Measurements from ENCODE around the gene SARNP.
A peak's percentile ranks its signal among the peaks of the same experiment; 100 is the strongest.
"Not testable (repeated sequence)": the region's sequence is repeated elsewhere in the genome, so short reads cannot be mapped to it uniquely, and the experiment has no call there.

The SARNP gene, protein sequence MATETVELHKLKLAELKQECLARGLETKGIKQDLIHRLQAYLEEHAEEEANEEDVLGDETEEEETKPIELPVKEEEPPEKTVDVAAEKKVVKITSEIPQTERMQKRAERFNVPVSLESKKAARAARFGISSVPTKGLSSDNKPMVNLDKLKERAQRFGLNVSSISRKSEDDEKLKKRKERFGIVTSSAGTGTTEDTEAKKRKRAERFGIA

DNA sequence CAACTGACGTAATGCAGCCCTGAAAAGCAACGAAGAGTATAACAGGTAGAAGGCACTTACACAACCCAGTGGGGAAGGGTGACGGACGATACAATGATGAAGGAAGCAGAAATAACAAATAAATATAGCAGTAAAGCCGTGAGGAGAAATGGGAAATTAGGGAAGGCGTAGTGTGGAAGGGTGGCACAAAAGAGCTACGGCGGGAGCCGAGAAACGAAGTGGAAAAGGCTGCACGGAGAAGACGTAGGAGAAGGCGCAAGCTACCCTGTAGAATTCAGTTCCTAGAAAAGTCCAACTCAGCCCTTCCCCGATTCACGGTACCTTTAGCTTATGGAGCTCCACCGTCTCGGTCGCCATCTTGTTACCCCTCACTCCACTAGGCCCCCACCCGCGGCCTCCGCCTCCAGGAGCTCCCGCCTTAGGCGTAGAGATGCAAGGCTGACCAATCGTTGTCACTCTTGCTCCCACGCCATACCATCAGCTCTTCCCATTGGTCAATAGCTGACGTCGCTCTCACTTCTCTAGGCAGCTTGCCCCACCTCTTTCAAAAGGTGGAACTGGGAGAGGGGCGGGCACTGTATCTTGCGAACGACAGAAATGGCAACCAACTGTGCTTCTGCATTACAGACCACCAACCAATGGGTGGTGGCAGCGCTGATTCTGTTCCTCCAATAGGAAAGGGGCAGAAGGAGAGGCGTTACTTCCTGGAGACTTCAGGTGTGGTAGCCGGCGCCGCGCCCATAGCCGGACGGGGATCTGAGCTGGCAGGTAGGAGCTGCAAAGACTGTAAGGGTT lies at the start of gene SARNP, which contains the start of gene ORMDL2:
Gene SARNP (minus strand): TSS at position 380 of the 795 bp plus-strand sequence. CDS start 23 bp downstream, at position 357.
Gene ORMDL2 (plus strand): TSS at position 697 of the 795 bp plus-strand sequence. CDS start 959 bp downstream, outside the sequence.
- peak; percentile 100 for DNase-seq

DNA sequence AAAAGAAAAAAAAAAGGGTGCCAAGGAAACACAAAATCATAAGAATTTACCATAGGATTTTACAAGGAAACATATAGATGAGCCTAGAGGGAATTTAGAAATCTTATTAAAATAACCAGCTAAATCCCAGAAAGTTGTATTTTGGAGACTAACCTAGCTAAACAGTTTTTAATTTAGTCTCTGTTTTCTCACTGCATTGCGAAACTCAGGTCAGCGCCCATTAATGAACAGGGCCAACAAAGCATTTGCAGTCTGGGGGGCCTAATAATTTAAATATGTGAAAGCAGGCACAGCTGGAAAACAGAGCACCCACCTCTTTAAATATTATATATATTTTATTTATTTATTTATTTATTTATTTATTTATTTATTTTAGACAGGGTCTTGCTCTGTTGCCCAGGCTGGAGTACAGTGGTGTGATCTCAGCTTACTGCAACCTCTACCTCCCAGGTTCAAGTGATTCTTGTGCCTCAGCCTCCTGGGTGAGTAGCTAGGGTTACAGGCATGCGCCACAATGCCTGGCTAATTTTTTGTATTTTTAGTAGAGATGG lies 49.0 kb upstream of the SARNP start:
- DNase-seq, result not testable (repeated sequence)

DNA sequence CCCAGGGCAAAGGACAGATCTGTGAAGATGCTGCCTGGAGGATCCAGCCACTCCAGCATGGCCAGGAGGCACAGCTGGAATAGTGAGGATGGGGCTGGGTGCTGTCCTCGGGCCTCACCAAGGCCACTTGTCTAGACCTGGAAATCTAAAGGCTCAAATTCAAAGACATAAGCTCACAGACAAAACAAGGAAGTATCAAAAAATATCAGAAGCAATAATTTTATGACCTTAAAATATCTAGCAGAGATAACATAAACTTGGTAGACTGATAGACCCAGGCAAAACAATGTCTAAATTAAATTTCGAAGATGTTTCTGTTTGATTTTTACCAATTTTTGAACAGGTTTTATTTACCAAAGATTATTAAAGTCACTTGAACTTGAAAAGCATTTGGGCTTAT lies 47.8 kb upstream of the SARNP start:
- no peak for DNase-seq

DNA sequence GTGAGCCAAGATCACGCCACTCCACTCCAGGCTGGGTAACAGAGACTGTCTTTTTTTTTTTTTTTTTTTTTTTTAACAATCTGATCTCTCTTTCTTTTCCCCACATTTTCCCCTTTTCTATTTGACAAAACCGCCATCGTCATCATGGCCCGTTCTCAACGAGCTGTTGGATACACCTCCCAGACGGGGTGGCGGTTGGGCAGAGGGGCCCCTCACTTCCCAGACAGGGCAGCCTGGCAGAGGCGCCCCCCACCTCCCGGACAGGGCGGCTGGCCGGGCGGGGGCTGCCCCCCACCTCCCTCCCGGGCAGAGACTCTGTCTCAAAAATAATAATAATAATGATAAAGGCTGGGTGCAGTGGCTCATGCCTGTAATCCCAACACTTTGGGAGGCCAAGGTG lies 45.4 kb upstream of the SARNP start:
- not testable (repeated sequence) for DNase-seq

DNA sequence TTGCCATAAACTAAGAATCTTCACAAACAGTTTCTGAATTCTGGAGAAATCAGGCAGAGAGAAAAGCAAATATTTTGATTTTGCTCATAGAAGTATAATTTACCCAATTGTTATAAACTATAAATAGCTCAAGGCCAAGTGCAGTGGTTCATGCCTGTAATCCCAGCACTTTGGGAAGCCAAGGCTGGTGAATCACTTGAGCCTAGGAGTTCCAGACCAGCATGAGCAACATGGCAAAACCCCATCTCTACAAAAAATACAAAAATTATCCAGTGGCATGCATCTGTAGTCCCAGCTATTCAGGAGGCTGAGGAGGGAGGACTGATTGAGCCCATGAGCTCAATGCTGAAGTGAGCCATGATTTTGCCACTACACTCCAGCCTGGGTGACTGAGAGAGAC lies 44.8 kb upstream of the SARNP start:
- DNase-seq, result no peak

DNA sequence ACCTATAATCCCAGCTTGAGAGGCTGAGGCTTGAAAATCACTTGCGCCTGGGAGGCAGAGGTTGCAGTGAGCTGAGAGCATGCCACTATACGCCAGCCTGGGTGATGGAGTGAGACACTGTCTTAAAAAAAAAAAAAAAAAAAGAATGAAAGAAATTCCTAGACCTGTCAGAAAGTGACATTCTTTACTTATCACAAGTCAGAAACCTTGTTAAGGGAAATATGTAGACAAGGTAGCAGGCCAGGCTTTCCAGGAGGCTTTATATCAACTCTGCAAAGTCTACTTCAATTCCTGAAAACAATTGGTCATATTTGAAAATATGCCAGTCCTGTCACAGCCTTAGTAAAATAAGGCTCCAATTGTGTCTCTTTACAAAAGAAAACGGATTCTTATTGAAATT lies 44.3 kb upstream of the SARNP start:
- DNase-seq, result no peak

DNA sequence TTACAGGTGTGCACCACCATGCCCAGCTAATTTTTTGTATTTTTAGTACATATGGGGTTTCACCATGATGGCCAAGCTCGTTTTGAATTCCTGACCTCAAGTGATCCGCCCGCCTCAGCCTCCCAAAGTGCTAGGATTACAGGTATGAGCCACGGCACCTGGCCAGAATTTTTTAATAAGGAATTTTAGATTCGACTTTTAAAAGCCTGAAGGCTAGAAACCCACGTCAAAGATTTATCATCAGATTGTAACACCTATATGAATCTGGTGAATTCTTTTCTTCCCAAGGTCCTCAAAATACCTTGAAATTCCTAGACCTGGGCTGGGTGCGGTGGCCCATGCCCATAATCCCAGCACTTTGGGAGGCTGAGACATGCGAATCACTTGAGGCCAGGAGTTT lies 43.9 kb upstream of the SARNP start:
- no peak for DNase-seq

DNA sequence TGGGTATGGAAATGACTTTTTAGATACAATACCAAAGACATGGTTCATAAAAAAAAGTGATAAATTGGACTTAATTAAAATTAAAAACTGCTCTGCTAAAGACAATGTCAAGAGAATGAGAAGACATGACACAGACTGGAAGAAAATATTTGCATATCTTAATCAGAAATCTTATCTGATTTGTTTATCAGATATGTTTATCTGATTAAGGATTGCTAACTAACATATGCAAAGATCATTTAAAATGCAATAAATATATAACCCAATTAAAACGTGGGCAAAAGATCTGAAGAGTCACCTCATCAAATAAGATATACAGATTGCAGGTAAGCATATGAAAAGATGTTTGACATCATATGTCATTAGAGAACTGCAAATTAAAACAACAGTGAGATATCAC lies 35.2 kb upstream of the SARNP start:
- DNase-seq, result no peak

DNA sequence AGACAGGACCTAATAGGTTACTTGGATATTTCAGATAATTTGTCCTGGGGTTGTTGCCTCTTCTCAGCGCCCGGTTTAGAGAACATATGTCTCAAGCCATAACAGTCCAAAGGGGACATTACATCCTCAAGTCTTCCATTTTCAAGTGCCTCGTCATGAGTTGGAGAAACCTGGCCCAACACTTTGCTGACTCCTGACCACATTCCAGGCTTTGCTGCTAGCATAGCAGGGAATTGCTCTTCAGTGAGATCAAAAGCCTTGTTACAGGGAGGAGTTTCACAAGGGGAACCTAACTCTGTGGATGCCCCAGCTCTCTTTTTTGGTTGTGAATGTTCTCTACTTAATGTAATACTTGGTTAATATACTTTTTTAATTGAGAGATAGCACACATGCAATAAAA lies 33.4 kb upstream of the SARNP start:
- no peak for DNase-seq

DNA sequence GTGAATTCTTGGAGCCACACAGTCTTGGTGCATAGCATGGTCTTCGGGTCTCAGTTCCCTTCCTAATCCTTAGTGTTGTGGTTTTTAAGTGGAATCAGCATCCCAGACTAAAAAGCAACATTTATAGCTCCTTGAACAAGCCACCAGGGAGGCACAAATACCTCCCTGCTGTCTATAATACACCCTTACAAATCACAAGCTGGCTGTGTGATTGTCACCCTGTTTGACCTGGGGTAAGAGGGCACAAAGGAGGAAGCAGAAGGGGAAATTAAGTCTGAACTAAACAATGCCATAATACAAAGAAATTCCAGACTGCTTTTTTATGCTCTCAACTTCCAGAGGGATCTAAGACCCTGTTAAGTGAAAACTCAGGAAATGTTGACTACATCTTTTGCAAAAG lies 32.9 kb upstream of the SARNP start:
- no peak for DNase-seq

DNA sequence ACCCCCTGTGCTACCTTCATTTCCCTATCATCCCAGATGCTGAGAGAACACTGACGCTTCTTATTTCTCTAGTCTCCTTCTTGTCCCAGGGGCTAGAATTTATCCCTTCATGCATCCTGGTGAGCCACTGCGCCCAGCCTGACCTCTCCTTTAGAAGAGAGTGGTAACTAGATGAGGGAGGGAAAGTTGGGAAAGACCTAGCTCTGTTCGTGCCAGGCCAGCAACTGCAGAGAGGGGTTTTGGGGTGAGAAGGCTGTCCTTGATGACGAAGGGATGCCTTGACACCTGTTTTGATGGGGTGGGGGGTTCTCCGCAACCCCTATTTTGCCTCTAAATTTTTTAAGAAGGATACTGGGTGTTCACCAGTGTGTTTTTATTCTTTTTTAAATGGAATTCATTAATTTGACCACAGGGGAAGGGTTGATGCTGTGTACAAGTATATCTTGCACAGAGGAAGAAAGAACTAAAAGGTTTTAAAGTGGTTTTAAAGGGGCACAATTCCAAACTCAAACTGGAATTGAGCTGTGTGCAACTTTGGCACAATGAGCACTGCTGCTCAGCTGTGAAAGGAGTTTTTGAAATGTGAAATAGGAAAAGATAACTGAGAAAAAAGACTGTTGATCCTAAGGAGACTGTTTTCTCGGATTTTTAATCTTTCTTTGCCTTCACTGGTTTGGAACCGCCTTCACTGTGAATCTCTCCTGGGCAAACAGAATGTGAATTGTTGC lies 32.3 kb upstream of the SARNP start:
- DNase-seq, result no peak

DNA sequence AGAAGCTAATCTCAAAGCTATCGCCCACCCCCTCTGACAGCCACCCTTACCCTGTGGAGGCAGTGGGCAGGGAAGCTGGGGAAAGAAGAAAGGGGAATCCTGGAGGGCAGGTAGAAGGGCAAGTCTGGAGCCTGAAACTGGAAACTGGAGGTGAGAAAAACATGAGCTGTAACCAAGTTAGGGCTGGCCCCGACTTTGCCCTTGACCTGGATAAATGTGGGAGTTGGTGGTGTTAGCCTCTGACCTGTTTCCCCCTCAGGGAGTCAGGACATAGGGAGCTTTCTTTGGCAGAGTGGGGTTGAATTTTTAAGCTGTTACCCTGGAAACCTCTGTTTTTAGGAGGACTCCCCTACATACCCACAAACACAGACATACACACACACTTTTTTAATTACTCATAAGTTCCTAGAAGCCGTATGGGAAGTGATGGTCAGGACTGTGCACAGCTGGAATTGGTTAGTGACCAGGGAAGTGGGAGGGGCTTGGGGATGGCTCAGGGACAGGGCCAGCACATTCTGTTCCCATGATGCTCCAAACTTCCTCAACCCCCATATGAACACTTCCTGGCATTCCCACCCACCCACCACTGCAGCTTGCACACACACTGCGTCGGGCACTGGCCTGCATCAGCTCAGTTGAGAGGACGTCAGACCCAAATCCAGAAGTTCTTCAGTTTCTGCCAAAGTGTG lies 30.2 kb upstream of the SARNP start:
- no peak for DNase-seq

DNA sequence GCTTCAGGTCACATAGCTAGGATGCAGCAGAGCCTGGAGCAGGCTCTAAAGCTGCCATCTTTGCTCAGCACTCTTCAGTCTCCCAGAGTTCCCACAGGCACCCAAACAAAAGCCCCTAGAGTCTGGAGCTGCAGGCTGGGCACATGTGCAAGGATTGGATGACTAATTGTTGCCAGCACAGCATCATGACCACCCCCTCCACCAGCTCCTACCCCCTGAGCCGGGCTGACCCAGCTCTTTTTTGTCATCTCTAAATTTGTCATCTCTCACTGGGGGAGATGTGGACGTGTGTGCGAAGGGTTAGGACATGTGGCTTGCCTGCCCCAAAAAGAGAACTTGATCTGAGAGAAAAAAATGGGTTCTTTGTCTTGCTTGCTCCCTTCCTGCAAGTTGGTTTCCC lies 29.5 kb upstream of the SARNP start:
- DNase-seq, result no peak

DNA sequence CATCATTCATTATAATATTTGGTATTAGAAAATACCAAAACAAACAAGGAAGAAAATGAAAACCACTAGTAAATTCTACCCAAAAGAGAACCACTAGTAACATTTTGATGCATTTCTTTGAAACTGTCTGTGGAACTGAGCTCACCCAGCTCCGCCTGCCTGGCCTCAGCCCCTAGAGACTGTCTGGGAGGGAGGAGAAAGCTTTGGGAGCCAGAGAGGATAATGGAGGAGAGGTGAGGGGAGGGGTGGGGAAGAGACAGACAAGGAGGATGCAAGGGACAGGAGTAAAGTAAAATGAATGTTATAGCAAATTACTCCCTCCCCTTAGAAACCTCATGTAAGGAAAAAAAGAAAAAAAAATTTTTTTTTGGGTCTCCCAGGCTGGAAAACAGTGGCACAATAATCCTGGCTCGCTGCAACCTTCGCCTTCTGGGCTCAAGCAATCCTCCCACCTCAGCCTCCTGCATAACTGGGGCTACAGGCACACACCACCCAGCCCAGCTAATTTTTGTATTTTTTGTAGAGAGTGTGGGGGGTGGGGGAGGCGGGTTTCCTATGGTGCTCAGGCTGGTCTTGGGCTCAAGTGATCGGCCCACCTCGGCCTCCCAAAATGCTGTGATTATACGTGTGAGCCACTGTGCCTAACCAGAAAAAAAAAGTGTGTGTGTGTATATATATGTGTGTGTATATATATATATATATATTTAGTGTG lies 28.4 kb upstream of the SARNP start:
- DNase-seq, result no peak

DNA sequence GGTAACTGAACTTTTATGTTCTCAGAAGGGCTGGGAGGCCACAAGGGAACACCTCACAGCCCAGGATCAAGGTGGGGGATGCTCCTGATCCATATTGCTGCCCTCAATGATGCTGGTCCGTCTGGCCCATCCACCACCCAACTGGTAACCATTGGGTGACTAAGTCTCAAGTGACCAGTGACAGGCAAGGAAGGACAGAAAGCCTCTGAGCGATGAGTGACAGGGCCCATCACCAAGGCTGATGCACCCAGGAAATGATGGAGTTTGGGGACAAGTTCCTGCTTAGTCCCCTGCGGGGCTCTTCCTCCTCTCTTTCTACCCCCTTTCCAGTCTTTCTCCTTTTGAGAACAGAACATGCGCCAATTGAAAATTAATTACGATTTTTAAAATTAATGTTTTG lies 27.8 kb upstream of the SARNP start:
- DNase-seq, result no peak

DNA sequence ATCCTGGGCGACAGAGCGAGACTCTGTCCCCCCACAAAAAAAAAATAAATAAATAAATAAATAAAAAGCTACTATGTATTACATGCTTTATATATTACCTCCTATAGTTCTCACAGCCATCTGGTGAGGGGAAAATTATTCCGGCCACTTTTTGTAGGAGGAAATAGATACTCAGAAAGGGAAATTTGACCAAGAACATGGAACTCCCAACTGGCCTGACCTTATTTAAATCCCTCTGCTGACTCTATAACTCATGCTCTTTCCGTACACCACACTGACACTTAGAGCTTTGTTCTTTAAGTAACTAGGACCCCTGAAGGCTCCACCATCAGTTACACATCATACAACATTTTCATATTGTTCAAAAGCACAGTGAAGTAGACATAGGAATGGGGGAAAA lies 27.4 kb upstream of the SARNP start:
- no peak for DNase-seq

DNA sequence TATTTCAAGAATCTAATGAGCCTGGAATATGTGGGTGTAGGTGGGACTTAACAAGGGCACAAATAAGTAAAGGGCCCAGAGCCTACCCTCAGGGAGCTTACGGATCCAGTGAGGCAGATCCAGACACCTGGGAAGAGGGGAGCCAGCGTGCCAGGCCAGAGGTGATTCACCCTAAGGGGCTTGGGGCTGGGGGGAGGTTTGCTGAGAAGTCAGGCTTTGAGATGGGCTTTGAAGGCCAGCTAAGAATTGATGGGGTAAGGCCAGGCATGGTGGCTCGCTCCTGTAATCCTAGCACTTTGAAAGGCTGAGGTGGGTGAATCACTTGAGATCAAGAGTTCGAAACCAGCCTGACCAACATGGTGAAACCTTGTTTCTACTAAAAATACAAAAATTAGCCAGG lies 25.9 kb upstream of the SARNP start:
- no peak for DNase-seq

DNA sequence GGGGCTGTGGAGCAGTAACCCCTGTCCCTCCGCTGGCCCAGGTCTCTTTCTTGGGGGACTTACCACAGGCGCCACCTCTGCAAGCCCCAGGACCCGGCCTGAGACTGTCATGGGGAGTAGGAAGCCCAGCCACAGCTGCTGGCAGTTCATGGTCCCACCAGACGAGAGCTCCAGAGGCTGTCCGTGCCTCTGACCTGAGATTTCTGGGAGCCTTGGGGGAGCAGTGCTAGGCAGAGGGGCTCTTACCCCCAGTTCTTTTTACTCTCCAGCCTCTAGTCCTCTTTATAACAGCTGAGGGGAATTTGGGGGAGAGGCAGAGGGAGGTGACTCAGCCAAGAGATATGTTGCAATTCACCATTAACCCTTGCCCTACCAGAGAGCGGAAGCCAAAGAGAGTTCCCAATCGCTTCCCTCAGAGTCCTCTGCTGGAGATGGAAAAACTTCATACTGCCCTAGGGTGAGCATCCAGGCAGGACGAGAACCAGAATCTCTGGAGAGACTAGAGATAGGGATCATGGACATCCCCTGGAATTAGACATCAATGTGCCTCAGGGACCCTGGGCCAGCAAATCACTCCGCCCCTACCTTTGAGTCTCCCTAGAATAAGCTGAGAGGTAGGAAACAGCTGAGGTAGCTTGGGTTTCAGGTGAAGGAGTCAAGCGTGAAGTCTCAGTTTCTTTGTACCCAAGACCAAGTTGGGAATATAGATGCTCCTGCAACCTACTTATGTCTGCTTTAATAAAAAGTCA lies 25.3 kb upstream of the SARNP start, which contains the start of gene MMP19:
Gene MMP19 (minus strand): TSS at position 256 of the 749 bp plus-strand sequence. CDS start 106 bp downstream, at position 150.
- DNase-seq, result no peak

DNA sequence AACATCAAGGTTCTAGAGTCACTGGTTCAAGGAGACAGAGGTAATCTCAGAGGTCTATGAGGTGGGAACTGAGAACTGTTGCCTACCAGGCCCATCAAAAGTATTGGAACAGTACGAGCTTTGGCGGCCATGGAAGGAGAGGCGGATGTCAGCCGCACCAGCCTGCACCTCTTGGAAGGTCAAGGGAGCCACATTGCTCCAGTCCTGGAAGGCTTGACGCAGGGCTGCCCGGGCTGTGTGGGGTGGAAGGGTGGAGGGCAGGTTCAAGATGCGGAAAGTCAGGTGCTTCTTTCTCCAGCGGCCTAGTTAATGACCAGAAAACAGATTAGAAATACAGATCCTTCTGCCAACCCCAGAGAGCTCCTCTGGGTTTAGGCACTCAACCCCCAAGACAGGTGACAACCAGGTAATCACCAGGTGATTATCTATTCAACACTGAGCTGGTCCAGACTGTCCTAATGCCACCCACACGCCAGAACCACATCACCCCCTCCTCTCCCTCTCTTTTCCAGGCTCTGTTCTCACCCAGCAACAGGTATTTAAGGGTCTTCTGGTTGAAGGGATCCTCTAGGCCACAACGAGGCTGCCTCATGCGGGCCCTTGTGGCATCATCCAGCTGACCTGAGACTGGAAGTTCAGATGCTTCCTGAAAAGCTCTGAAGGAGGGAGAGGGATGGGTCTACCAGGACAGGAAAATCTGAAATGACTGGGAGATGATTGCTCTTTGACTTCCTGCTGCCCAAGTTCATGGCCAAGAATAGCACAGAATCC lies 23.2 kb upstream of the SARNP start:
- no peak for DNase-seq

DNA sequence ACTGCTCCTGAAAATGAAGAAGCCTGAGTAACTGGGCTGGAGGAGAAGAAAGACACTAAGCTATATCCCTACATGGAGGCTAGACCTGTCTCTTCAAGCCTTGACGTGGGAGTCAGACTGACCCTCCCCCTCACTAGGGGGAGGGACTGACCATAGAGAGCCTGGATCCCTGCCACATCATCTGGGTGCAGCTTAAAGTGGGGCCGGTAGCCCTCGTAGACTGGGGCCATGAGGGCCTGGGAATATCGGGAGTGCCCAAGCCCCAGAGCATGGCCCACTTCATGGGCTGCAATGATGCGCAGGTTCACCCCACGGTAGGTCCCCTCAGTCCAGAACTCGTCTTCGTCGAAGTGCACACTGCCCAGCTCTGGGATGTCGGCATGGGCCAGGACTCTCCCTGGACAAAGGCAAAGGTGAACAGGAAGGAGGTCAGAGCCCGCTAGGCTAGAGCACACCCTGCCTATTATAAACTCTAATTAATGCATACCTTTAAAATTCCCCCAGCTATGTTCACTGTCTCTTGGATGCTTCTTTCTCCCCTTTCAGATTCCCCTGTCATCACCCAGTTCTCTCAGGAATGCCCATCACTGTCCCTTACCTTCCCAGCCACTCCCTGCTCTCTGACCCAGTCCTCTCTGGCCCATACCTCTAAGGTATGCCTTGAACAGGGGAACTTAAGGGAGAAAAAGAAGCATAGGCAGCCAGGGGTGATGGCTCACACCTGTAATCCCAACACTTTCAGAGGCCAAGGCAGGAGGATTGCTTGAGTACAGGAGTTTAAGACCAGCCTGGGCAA lies 22.0 kb upstream of the SARNP start:
- no peak for DNase-seq

All from CD4-positive, alpha-beta T cell treated with Interleukin-4 for 4 hours (primary cell).